Activated T-cell treated with anti-CD3 and anti-CD28 coated beads, Interleukin-2, amount 50 U/mL, for 72 hours (primary cell): Measurements from ENCODE around the gene STMN1. TPM values are rescaled to one million over a fixed set of nuclear protein-coding genes. Genes with fewer than 3 reads are reported as not detected.

ENCODE experiments used
- ATAC-seq, 2 donors: fragments of 150-1000 bp; cut with Tn5 transposase; replicated peaks in 1 of 2; 2 replicates each; pipeline ENCODE4 v1.10.0; 2021; ENCODE audit warnings: moderate library complexity in 2 of 2, mild to moderate bottlenecking in 1 of 2
- DNase-seq, 2 donors: peaks; one replicate each; pipeline ENCODE4 v3.0.0; 2021 to 2022; ENCODE audit warnings: mixed read lengths in 1 of 2
- H3K27ac Mint-ChIP-seq: one replicate; pipeline ENCODE4 v1.8.0; 2022; ENCODE audit warnings: mild to moderate bottlenecking, moderate library complexity, mixed read lengths
- H3K27me3 Mint-ChIP-seq: one replicate; pipeline ENCODE4 v1.8.0; 2022; ENCODE audit warnings: low read depth, mixed read lengths
- H3K36me3 Mint-ChIP-seq, 2 donors: one replicate each; pipeline ENCODE4 v1.8.0; 2022; ENCODE audit warnings: mixed read lengths in 2 of 2, mild to moderate bottlenecking in 1 of 2; ENCODE audit not compliant: insufficient read depth in 2 of 2
- H3K4me1 Mint-ChIP-seq: one replicate; pipeline ENCODE4 v1.8.0; 2022; ENCODE audit warnings: low read depth, mixed read lengths
- H3K4me3 Mint-ChIP-seq, 2 donors: one replicate each; pipeline ENCODE4 v1.8.0; 2022; ENCODE audit warnings: mild to moderate bottlenecking in 2 of 2, mixed read lengths in 2 of 2, moderate library complexity in 2 of 2
- H3K9me3 Mint-ChIP-seq, 2 donors: one replicate each; pipeline ENCODE4 v1.8.0; 2022; ENCODE audit warnings: mixed read lengths in 2 of 2
- total RNA-seq, 2 donors: library from RNA; stranded (reverse); gene quantifications; one replicate each; pipeline ENCODE4 v1.2.3, GENCODE V29; 2022

STMN1 gene
- total RNA-seq, 2 donors from 2014 or later, result 379 to 478 TPM

- Mint-ChIP-seq H3K27ac (no peak overlapping the region), H3K9me3 (no peaks in the 10 kb centered on the region), H3K36me3 (no peaks in the 10 kb centered on the region), H3K27me3 (peaks cover 10% of the 10 kb centered on the region), H3K4me1 (peaks cover 24% of the 10 kb centered on the region), H3K4me3 (no peak overlapping the region)
- ATAC-seq, result no peak
- no peak for DNase-seq
Observed at GRCh38 chr1:25877155-25877554, 29.1 kb downstream of the STMN1 start.

- no peak overlapping the region for H3K27ac Mint-ChIP-seq
Observed at GRCh38 chr1:25876693-25877077, 29.5 kb downstream of the STMN1 start.

GRCh38 chr1:25875856-25876692 lies 30.1 kb downstream of the STMN1 start:
- Mint-ChIP-seq H3K36me3 (no peaks in the 10 kb centered on the region), H3K4me1 (peaks cover 24% of the 10 kb centered on the region), H3K9me3 (no peaks in the 10 kb centered on the region), H3K27ac (no peak overlapping the region), H3K27me3 (peaks cover 10% of the 10 kb centered on the region), H3K4me3 (peak overlapping the region; percentile 83 to 93)
- ATAC-seq, result peak; percentile 52 to 58
- no peak for DNase-seq

More at GRCh38 chr1:25876693-25877077, 29.5 kb downstream of the STMN1 start:
- DNase-seq, result no peak
- Mint-ChIP-seq H3K36me3 (no peaks in the 10 kb centered on the region), H3K9me3 (no peaks in the 10 kb centered on the region), H3K4me1 (peaks cover 24% of the 10 kb centered on the region), H3K27me3 (peaks cover 10% of the 10 kb centered on the region), H3K4me3 (peak overlapping the region in 1 of 2 donors; percentile 83)
- ATAC-seq, result no peak

- ATAC-seq (peak; percentile 90), DNase-seq (peak; percentile 76 to 79)
- peaks cover 10% of the 10 kb centered on the region for H3K27me3 Mint-ChIP-seq
- peak within 1 kb of the TSS; percentile 87 to 93 for H3K4me3 Mint-ChIP-seq
- no peaks in the 10 kb centered on the region for H3K9me3 Mint-ChIP-seq
- H3K36me3 Mint-ChIP-seq, result no peaks in the 10 kb centered on the region
- H3K27ac Mint-ChIP-seq, result peak within 1 kb of the TSS; percentile 46
- peaks cover 24% of the 10 kb centered on the region for H3K4me1 Mint-ChIP-seq
Observed at GRCh38 chr1:25875154-25875855, 30.9 kb downstream of the STMN1 start, which contains the start of gene PAQR7. TSS of gene PAQR7 (minus strand) at chr1:25875708. CDS start at chr1:25863839, 11,869 bp downstream.

GRCh38 chr1:25874635-25875153 lies 31.5 kb downstream of the STMN1 start:
- Mint-ChIP-seq H3K4me1 (peaks cover 24% of the 10 kb centered on the region), H3K27ac (peak overlapping the region; percentile 46), H3K27me3 (peaks cover 10% of the 10 kb centered on the region), H3K36me3 (no peaks in the 10 kb centered on the region), H3K4me3 (peak overlapping the region; percentile 87 to 93), H3K9me3 (no peaks in the 10 kb centered on the region)
- DNase-seq (no peak), ATAC-seq (no peak)

DNA sequence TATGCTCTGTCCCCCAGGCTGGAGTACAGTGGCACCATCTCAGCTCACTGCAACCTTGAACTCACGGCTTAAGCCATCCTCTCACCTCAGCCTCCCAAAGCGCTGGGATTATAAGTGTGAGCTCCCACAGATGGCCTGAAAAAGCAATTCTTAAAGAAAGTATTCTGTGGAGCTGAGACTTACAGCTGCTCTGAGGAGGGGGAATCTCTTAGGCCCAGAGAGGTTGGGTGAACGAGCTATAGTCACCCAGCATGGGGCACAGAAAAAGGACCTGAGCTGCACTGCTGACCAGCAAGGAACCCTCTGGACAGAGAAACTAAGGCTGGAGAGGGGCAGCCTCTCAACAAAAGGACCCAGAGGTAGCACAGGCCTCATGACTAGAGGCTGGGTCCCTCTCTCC lies 32.0 kb downstream of the STMN1 start:
- no peaks in the 10 kb centered on the region for H3K9me3 Mint-ChIP-seq
- no peak overlapping the region for H3K27ac Mint-ChIP-seq
- H3K4me3 Mint-ChIP-seq, result peak overlapping the region in 1 of 2 donors; percentile 93
- H3K27me3 Mint-ChIP-seq, result peaks cover 10% of the 10 kb centered on the region
- H3K4me1 Mint-ChIP-seq, result peaks cover 24% of the 10 kb centered on the region
- H3K36me3 Mint-ChIP-seq, result no peaks in the 10 kb centered on the region
- ATAC-seq, result no peak
- DNase-seq, result no peak

DNA sequence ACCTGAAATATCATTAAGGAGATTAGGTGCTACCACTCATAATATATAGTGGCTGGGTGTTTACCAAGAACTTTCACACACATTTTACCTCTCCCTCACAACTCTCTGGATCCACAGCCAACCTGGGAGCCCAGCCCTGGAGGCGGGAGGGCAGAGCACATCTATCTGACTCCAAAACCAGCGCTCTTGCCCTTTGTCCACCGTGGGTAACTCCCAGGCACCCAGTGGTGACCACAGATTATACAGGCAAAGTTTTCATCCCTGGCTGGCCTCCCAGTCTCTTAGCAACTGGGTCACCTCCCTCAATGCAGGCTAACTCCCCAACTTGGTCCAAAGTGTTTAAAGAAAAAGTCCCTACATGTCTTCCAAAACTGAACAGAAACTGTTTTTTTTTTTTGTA lies 33.1 kb downstream of the STMN1 start:
- DNase-seq, result no peak
- H3K4me3 Mint-ChIP-seq, result no peak overlapping the region
- H3K9me3 Mint-ChIP-seq, result no peaks in the 10 kb centered on the region
- no peak for ATAC-seq
- no peak overlapping the region for H3K27ac Mint-ChIP-seq
- peaks cover 24% of the 10 kb centered on the region for H3K4me1 Mint-ChIP-seq
- H3K27me3 Mint-ChIP-seq, result peaks cover 10% of the 10 kb centered on the region
- H3K36me3 Mint-ChIP-seq, result no peaks in the 10 kb centered on the region

DNA sequence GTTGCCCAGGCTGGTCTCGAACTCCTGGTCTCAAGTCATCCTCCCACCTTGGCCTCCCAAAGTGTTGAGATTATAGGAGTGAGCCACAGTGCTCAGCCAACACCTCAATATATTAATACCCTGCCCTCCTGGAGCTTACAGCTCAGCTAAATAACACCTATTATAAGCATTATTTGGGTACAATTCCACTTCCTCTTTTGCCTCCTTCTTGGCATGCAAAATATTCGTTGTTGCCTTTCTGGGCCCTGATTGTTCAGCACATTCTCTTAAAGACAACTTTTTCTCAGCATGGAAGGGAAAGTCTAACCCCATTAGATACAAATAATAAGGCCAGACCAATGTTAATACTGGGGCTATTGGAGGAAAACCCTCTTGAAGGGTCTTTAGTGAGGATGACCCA lies 33.5 kb downstream of the STMN1 start:
- H3K27me3 Mint-ChIP-seq, result peaks cover 10% of the 10 kb centered on the region
- ATAC-seq (no peak), DNase-seq (no peak)
- H3K27ac Mint-ChIP-seq, result no peak overlapping the region
- no peaks in the 10 kb centered on the region for H3K9me3 Mint-ChIP-seq
- no peak overlapping the region for H3K4me3 Mint-ChIP-seq
- no peaks in the 10 kb centered on the region for H3K36me3 Mint-ChIP-seq
- peaks cover 24% of the 10 kb centered on the region for H3K4me1 Mint-ChIP-seq

DNA sequence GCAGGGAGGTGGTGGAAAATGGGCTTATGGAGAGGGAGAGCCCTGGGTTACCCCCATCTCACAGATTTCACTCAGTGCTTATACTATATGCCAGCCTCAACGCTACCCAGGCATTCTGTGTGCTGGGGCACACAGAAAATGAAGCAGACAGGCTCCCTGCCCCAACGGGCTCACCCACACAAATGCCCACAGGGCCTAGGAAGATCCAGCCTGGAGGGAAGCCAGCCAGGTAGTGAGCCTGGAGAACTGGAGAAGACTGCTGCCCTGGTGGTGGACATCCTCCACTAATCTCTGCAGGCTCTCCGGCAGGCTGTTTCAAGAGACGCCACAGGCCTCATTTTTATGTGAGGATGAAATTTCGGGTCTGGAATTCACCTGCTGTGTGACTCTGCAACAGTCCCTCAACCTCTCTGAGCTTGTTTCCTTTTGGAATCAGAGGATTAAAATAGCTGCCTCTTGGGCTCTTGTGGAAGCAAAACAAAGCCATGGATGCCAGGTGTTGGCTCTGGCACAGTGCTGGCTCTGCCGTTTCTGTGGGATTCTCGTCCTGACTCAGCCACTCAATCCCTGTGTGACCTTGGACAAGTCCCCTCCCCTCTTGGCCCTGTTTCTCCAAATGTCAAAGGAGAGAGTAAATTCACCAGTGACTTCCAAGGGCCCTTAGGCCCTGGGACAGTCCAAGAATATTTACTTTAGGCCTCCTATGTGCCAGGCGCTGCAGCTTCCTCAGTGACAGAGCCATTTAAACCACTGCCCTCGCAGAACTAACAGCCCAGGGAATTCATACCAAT lies 34.3 kb downstream of the STMN1 start:
- no peak for DNase-seq
- H3K36me3 Mint-ChIP-seq, result no peaks in the 10 kb centered on the region
- ATAC-seq, result no peak
- no peak overlapping the region for H3K4me3 Mint-ChIP-seq
- H3K9me3 Mint-ChIP-seq, result no peaks in the 10 kb centered on the region
- peaks cover 24% of the 10 kb centered on the region for H3K4me1 Mint-ChIP-seq
- H3K27me3 Mint-ChIP-seq, result peaks cover 10% of the 10 kb centered on the region
- H3K27ac Mint-ChIP-seq, result no peak overlapping the region

GRCh38 chr1:25871086-25871703 lies 35.0 kb downstream of the STMN1 start:
- no peak for ATAC-seq
- Mint-ChIP-seq H3K27me3 (peaks cover 3% of the 10 kb centered on the region), H3K4me3 (no peak overlapping the region), H3K36me3 (no peaks in the 10 kb centered on the region), H3K9me3 (no peaks in the 10 kb centered on the region), H3K4me1 (peaks cover 19% of the 10 kb centered on the region), H3K27ac (no peak overlapping the region)
- no peak for DNase-seq

DNA sequence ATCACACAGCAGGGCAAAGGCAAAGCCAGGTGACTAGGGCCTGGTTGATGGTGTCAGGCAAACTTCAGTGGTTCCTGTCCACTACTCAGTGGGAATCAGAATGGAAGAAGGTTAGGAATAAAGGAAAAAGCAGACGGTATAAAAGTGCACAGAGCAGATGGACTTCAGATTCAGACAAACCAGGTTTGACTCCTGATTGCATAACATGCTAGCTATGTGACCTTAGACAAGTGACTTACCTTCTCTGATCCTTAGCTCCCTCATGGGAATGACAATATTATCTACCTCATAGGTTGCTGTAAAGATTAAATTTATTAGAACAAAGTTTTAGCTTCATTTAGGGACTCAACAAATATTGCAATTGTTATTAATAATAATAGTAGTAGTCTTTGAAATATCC lies 35.6 kb downstream of the STMN1 start:
- H3K36me3 Mint-ChIP-seq, result no peaks in the 10 kb centered on the region
- ATAC-seq, result no peak
- peaks cover 16% of the 10 kb centered on the region for H3K4me1 Mint-ChIP-seq
- no peak overlapping the region for H3K4me3 Mint-ChIP-seq
- DNase-seq, result no peak
- no peaks in the 10 kb centered on the region for H3K27me3 Mint-ChIP-seq
- H3K27ac Mint-ChIP-seq, result no peak overlapping the region
- H3K9me3 Mint-ChIP-seq, result no peaks in the 10 kb centered on the region

DNA sequence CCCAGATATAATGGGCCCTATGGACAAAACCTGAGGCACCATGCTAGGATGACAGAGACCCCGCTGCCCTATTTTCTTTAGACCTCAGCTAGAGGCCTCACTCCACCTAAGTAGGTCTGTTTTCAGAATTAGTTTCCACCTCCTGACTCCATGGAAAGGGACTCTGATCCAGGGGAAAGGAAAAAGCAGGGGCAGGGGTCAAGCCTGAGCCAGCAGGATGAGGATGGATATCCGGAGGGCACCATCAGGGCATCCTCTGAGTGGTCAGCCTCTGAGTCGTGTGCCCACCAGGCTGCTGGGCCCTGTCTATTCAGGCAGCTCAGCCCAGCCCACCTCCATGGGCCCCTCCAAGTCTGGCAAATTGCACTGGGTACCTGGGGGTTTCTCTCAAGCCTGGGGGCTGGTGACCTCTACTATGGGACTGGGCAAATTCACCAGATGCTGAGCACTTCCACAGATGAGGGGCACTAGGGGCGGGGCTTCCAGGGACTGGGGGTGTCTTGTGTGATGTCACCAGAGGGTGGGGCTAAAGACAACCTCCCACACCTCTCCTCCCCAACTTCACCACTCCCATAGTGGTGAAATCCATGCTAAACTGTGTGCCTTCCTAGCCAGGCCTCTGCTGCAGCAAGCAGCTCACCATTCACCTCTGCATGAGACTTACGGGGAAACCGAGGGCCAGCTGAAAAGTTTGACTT lies 36.2 kb downstream of the STMN1 start:
- DNase-seq, result no peak
- no peak for ATAC-seq
- H3K27ac Mint-ChIP-seq, result no peak overlapping the region
- no peaks in the 10 kb centered on the region for H3K36me3 Mint-ChIP-seq
- H3K4me3 Mint-ChIP-seq, result no peak overlapping the region
- H3K4me1 Mint-ChIP-seq, result peaks cover 15% of the 10 kb centered on the region
- no peaks in the 10 kb centered on the region for H3K27me3 Mint-ChIP-seq
- no peaks in the 10 kb centered on the region for H3K9me3 Mint-ChIP-seq
